DMS 273 treated with DMSO at 0.1 percent for 48 hours (cell line): ENCODE data around the gene GARIN3.

ENCODE experiments used
- DNase-seq: peaks from one replicate; lab custom pipeline; 2025; lab: John Stamatoyannopoulos, UW

GARIN3 gene

DNA sequence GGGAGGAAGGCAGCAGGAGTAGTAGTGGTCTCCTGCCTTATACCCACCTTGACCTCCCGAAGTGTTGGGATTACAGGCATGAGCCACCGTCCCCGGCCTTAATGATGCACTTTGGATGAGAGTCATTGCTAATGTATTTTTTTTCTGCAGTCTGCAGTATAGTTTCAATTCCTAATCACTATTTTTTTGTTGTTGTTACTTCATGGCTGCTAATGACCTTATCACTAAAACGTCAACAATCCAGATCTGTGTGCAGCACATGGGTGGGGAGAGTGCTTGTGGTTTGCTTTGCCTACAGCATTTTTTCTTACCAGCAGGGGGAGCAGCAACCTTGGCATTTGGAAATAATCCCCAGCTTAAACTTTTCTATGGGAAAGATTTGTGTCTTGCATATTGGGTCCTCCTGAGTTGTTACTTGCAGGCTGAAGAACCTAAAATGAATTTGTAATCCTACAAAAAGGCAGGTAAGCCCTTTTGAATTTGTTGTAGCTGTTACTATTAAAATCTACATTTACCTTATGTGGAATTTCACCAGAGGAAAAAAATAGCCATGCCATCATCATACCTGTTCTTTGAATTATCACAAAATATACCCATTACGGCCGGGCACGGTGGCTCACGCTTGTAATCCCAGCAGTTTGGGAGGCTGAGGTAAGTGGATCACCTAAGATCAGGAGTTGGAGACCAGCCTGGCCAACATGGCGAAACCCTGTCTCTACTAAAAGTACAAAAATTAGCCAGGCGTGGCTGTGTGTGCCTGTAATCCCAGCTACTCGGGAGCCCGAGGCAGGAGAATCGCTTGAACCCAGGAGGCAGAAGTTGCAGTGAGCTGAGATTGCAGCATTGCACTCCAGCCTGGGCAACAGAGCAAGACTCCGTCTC, 17.1 kb downstream of the GARIN3 start:
- DNase-seq, result no peak

GRCh38 chr5:157143127-157143971, 22.7 kb downstream of the GARIN3 start:
- DNase-seq, result peak; percentile 87

GRCh38 chr5:157142317-157143126, 23.5 kb downstream of the GARIN3 start, which contains the start of gene MED7:
Gene MED7 (minus strand): TSS chr5:157142865. CDS start chr5:157139431, 3,434 bp downstream.
- peak; percentile 98 for DNase-seq

DNA sequence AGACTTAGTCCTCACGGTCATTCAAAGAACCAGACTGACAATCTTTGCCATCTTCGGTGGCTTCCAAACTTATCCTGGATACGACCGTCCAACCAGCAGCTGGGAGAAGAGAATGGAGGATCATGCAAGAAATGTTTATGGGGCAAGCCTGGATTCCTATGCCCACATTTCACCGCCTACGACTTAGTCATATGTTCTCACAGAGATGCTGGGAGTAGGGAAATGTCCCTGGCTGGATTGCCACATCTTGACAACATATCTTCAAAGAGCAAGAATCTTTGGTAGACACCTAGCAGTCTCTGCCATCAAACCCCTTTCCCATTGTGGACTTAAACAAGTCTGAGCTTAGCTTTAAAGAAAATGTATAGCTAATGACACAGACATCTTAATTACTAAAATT, 28.4 kb downstream of the GARIN3 start:
- DNase-seq, result no peak

DNA sequence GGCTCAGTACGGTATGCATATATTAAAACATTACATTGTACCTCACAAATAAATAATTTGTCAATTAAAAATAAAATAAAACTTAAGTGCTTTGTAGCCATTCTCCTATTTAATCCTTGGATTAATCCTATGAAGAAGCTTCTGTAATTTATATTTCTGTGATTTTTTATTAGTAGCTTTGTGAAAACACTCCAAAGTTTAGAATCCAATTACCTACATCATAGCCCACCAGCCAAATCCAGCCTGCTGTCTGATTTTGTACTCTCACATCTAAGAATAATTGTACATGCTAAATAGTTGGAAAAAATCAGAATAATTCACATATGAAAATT, 33.8 kb downstream of the GARIN3 start:
- no peak for DNase-seq

DNA sequence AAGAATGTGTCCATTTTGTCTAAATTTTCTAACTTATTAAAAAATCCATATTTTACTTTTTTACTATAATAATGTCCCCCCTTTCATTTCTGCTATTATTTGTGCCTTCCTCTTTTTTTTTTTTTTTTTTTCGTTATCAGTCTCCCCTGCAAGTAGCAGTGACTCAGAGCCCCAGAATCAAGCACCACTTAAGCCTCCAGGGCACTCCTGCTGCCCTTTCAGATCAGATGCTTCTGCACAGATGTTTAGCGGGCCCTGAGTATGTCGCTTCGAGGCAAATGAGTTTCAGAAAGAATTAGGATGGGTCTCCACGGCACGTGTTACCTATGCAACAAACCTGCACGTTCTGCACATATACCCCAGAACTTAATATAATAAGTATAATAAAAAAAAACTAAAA, 35.1 kb downstream of the GARIN3 start:
- DNase-seq, result no peak

DNA sequence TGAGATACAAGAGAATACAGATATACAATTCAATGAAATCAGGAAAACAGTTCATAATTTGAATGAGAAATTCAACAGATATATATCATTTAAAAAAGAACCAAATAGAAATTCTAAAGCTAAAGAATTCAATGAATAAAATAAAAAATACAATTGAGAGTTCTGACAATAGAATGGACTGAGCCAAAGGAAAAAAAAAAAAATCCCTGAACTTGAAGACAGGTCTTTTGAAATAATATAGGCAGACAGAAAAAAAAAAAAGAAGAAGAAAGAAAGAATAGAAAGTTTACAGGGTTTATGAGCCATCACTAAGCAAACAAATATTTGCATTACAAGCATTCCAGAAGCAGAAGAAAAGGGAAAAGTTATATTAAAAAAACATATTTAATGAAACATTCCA, 44.4 kb downstream of the GARIN3 start:
- no peak for DNase-seq

DNA sequence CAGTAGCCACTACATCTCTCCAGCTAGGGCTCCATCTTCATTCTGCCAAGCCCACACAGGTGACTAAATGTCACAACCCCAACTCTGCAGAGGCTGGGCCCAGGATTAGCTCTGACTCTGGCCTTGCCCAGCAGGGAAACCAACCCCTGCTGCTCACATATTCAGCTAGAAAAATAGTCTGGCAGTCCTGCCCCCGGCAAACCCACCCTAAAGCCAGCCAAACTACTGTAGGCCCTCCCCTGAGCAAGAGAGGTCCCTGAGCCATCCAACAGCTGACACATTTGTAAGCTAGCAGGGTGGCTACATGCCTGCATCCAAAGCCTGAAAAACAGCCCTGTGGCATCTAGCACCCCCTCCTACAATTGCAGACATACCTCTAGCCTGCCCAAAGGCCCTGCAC, 46.0 kb downstream of the GARIN3 start:
- no peak for DNase-seq

DNA sequence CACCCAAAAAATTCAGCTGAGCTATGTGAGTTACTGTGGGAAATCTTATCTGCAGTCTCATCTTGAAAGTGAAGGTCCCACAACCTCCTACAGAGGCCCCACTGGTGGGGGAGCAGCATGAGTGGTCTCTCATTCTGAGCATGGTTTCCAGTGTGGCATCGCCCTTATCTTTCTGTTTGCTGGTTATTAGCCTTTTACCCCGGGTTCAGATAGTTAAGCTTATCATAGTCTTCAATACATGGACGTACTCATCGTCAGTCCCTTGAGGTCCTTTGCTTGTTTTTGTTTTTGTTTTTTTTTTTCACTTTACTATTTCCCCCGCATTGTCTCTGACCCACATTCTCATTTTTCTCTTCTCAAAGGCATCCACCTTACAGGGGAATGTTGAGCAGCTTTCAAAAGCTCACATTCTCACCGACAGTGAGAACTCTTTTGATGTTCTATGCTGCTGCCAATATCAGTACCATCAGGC, 49.5 kb downstream of the GARIN3 start:
- DNase-seq, result no peak

DNA sequence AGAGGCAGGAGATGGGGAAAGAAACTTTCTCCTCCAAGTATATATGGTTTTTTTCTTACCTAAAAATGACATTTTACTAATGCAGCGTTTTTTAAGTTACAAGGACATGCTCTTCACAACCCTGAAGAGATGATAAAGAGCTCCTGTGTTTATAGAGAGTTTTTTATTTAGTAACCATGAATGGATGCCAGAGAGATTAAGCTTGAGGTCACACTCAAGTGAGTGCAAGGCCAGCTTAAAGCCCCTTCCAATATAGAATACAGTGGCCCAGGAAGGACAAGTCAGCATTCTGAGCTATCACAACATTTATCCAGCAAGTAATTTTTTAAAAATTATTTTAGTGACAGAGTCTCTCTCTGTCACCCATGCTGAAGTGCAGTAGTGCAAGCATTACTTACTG, 50.6 kb downstream of the GARIN3 start:
- no peak for DNase-seq

DNA sequence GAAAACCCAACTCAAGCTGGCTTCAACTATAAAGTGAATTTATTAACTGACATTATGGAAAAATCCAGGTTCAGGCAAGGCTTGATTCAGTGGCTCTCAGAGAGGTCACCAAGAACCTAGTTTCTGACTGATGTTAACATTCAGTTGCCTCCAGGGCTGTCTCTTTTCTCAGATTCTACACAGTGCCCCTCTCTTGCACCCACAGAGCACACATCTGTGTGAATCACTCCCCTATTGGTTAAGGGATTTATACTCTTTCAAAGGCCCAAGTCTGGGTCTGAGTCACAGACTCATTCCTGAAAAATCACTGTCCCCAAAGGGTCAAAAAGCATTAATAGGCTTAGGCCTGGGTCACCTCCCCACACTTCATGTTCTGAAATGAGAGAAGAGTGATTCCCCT, 51.1 kb downstream of the GARIN3 start:
- DNase-seq, result no peak

GRCh38 chr5:157113002-157113401, 53.1 kb downstream of the GARIN3 start:
- no peak for DNase-seq
